Thymus (tissue), 11 donors: ENCODE measurements around the gene KCNMA1. TPM values are rescaled to one million over a fixed set of nuclear protein-coding genes. Genes with fewer than 3 reads are reported as not detected.

Experiments
- DNase-seq, 9 donors: peaks; one replicate each; pipeline ENCODE4 v3.0.0-alpha.2; 2013; ENCODE audit warnings: low spot score in 9 of 9, low read depth in 6 of 9, missing footprints in 1 of 9
- H3K27ac ChIP-seq, 2 donors: one replicate each; pipeline ENCODE4 v1.5.1; 2013; ENCODE audit warnings: control low read depth in 1 of 2, low read depth in 1 of 2, low read length in 1 of 2, mild to moderate bottlenecking in 1 of 2, moderate library complexity in 1 of 2
- H3K27me3 ChIP-seq, 2 donors: one replicate each; pipeline ENCODE4 v1.5.1; 2013; ENCODE audit warnings: low read length in 1 of 2; ENCODE audit not compliant: control insufficient read depth in 2 of 2, insufficient read depth in 1 of 2
- H3K36me3 ChIP-seq, 2 donors: one replicate each; pipeline ENCODE4 v1.5.1; 2013; ENCODE audit warnings: low read length in 1 of 2, mild to moderate bottlenecking in 1 of 2, moderate library complexity in 1 of 2; ENCODE audit not compliant: control insufficient read depth in 2 of 2, insufficient read depth in 2 of 2
- H3K4me1 ChIP-seq, 2 donors: one replicate each; pipeline ENCODE4 v1.5.1; 2013; ENCODE audit warnings: low read length in 2 of 2; ENCODE audit not compliant: control insufficient read depth in 2 of 2, insufficient read depth in 2 of 2
- H3K4me3 ChIP-seq, 2 donors: one replicate each; pipeline ENCODE4 v1.5.1; 2013; ENCODE audit warnings: low read length in 2 of 2, control low read depth in 1 of 2, mild to moderate bottlenecking in 1 of 2
- H3K9me3 ChIP-seq, 2 donors: one replicate each; pipeline ENCODE4 v1.5.1; 2013; ENCODE audit warnings: low read length in 1 of 2, mild to moderate bottlenecking in 1 of 2; ENCODE audit not compliant: control insufficient read depth in 2 of 2, insufficient read depth in 1 of 2
- WGBS: extraction: QIAGEN DNeasy Blood & Tissue Kit; methylation state at CpG from one replicate; pipeline ENCODE4 v1.1.7; 2013; 5-methylcytosine and 5-hydroxymethylcytosine counted together
- polyA plus RNA-seq: library from polyadenylated mRNA; stranded (reverse); fragments of 200-250 nt; gene quantifications from one replicate; pipeline ENCODE4 v1.2.3, GENCODE V29; 2013
- total RNA-seq: library from RNA; stranded (reverse); fragments of 120-200 nt; gene quantifications from one replicate; pipeline ENCODE4 v1.2.4, GENCODE V29; 2013
- donor health status: healthy.

The KCNMA1 gene
- total and polyA plus RNA-seq, 2 donors: 1.9 to 12.9 TPM

DNA sequence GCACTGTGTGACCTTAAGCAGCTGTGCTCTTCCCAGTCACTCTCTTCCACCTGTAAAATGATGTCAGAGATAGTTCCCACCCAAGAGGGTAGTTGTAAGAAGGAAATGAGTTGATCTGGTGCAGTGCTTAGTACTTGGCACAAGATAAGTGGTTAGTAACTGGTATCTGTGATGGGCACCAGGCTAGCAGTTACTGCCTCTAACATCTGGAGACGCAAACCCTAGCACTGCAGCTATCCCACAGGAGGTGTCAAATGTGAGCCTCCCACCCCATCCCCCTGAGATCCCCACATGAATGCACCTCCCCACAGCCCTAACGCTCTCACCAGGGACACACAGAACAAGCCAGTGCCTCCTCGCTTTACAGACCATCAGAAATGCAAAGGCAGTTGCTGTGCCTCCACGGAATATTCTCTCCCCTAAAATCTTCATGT is 72.0 kb downstream of the KCNMA1 start:
- no peaks in the 10 kb centered on the region for H3K9me3 ChIP-seq

DNA sequence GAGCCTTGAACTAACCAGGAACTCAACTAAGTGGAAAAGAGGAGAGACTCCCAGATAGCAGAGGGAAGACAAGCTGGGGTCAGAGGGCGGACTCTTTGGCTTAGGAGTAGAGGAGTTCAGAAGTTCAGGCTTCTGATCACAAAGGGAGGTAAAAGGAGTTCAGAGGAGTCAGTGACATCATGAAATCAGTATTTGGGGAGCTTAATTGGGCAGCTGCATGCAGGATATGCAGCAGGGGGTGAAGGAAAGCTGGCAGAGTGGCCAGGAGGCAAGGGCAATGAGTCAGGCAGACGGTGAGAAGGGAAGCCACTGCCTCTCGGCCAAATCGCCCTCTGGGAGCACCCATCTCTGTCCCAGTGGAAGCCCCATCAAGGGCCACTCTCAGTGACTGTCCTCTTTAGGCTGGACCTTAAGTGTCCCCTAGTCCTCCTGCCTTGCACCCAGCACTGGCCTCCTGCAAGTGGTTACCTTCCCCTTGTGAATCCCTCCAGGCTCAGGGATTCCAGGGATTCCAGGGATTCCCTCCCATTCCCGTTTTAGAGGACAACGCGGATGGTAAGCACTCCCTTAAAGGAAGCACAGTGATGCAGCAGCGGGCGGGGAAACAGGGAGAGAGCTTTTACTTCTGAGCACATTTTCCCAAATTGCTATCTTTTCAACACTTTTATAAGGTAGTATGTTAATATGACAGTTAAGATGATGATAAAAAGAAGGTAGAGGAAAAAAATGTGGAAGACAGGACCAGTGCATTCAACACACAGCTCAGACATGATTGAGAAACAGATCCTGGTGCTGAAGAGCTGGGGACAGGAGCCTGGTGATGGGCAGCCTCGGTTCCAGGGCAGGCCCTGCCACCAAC is 72.6 kb downstream of the KCNMA1 start:
- no peak for DNase-seq
- H3K4me1 ChIP-seq: no peaks in the 10 kb centered on the region
- no peaks in the 10 kb centered on the region for H3K9me3 ChIP-seq
- no peak overlapping the region for H3K27ac ChIP-seq
- 77% methylated on average over 10 of the region's 10 CpGs for WGBS
- H3K4me3 ChIP-seq: no peak overlapping the region
- no peaks in the 10 kb centered on the region for H3K36me3 ChIP-seq
- H3K27me3 ChIP-seq: peaks cover 0 to 5% of the 10 kb centered on the region in 2 donors

More for the DNA sequence above, 72.0 kb downstream of the KCNMA1 start:
- no peaks in the 10 kb centered on the region for H3K36me3 ChIP-seq
- H3K4me3 ChIP-seq: no peak overlapping the region
- WGBS: 81% methylated on average over 4 of the region's 4 CpGs
- no peaks in the 10 kb centered on the region for H3K4me1 ChIP-seq
- H3K27me3 ChIP-seq: peaks cover 0 to 5% of the 10 kb centered on the region in 2 donors
- DNase-seq: no peak
- H3K27ac ChIP-seq: no peak overlapping the region

DNA sequence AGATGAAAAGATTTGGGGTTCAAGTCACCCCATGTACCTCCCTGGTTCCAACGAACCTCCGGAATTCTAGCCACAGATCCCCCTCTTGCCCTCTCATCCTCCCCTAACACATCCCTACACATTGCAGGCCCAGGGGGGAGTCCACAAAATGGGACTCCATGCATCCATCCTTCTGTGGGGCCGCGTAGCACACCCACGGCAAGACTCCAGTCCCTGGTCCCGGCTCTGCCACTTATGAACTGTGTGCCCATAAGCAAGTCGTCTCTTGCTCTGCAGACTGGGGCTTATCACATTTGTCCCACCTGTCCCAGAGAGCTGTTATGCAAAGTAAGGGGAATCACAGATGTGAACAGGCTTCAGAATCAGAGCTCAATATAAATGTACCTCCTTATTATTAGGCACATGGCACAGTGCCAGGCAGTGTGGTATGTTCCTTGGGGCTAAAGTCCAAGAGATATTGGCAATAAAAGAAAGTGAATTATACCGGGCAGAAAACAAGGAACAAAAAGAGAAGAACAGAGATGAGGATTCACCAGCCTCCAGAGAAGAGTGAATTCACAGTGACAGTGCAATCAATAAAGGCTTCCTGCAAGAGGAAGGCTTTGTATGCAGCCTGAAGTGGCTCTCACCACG is 73.9 kb downstream of the KCNMA1 start:
- Histone ChIP-seq H3K4me1 (no peaks in the 10 kb centered on the region), H3K27ac (no peak overlapping the region), H3K27me3 (peaks cover 0 to 5% of the 10 kb centered on the region in 2 donors), H3K4me3 (no peak overlapping the region), H3K36me3 (no peaks in the 10 kb centered on the region), H3K9me3 (no peaks in the 10 kb centered on the region)
- WGBS: 95% methylated on average over 9 of the region's 9 CpGs
- DNase-seq: no peak

DNA sequence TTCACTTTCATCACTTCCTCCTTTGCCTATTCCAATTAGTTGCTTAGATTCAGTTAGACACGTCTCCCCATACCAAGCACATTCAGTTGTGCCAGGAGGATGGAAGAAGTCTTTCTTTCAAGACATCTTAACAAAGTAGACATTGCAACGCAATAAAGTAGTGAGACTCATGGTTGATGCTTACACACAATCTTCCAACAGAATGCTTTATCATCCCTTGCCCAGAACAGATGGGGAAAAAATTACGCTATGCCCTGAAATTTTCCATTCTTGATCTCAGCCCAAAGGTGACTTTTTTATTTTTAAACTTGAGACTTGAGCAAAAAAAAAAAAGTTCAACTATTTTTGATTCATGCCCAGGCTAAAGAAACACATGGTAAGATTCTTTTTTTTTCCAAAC is 74.9 kb downstream of the KCNMA1 start:
- Histone ChIP-seq H3K27ac (no peak overlapping the region), H3K9me3 (no peaks in the 10 kb centered on the region), H3K27me3 (peaks cover 0 to 5% of the 10 kb centered on the region in 2 donors), H3K4me3 (no peak overlapping the region), H3K36me3 (no peaks in the 10 kb centered on the region), H3K4me1 (no peaks in the 10 kb centered on the region)
- 27% methylated on average over 3 of the region's 3 CpGs for WGBS
- no peak for DNase-seq

DNA sequence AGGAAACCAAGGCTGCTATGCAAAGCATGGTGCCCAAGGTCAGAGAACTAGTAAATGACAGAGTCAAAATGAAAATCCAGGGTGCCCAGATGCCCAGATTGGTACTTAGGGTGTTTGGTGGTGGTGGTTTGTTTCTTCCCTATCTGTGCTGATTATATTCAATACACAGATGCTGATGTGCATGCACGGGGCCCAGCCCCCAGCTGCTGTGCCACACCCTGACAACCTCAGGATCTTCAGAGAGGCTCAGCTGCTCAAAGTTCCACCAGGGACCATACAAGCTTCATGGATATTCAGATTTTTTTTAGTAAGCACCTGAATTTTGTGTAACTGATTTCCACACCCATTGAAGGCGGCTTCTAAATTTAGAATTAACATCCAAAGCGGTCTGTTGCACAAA is 75.6 kb downstream of the KCNMA1 start:
- no peak overlapping the region for H3K27ac ChIP-seq
- no peaks in the 10 kb centered on the region for H3K9me3 ChIP-seq
- 98% methylated on average over 3 of the region's 3 CpGs for WGBS
- H3K4me1 ChIP-seq: no peaks in the 10 kb centered on the region
- peaks cover 0 to 5% of the 10 kb centered on the region in 2 donors for H3K27me3 ChIP-seq
- no peak overlapping the region for H3K4me3 ChIP-seq
- no peaks in the 10 kb centered on the region for H3K36me3 ChIP-seq
- no peak for DNase-seq

DNA sequence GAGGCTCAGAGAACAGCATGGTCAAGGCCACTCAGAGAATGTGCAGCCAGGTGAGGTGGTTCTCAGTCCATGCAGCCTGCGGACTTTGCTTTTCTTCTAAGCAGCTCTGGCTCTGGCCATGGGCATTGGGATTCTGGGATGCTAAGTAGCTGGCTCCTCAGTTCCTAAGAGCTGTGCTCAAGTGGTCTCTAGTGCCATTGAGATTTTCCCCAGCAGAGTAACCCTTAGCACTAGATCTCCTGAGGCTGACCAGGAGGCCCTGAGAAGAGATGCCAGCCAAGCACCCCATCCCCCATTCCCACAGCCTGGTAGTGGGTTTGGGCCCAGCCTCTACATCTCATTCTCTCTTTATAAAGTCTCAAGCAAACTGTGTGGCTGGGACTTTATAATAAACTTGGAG is 77.1 kb downstream of the KCNMA1 start:
- no peaks in the 10 kb centered on the region for H3K9me3 ChIP-seq
- H3K4me3 ChIP-seq: no peak overlapping the region
- 98% methylated on average over 1 of the region's 1 CpG for WGBS
- no peaks in the 10 kb centered on the region for H3K36me3 ChIP-seq
- DNase-seq: no peak
- H3K27ac ChIP-seq: no peak overlapping the region
- H3K4me1 ChIP-seq: no peaks in the 10 kb centered on the region
- peaks cover 0 to 2% of the 10 kb centered on the region in 2 donors for H3K27me3 ChIP-seq

DNA sequence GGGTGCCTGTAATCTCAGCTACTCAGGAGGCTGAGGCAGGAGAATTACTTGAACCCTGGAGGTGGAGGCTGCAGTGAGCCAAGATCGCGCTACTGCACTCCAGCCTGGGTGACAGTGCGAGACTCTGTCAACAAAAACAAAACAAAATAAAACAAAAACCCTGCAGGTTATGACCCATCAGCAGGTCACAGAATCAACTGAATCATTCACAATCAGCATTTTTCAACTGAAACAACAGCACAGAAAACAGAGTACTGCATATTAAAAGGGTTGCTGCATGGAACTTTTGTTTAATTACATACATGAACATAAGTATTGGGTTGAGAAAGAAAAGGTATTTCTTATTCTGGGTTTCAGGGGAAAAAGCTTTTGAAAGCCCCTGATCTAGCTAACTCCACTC is 77.6 kb downstream of the KCNMA1 start:
- Histone ChIP-seq H3K4me1 (no peaks in the 10 kb centered on the region), H3K27ac (no peak overlapping the region), H3K36me3 (no peaks in the 10 kb centered on the region), H3K9me3 (no peaks in the 10 kb centered on the region), H3K27me3 (peaks cover 0 to 2% of the 10 kb centered on the region in 2 donors), H3K4me3 (no peak overlapping the region)
- DNase-seq: no peak
- 98% methylated on average over 3 of the region's 3 CpGs for WGBS

DNA sequence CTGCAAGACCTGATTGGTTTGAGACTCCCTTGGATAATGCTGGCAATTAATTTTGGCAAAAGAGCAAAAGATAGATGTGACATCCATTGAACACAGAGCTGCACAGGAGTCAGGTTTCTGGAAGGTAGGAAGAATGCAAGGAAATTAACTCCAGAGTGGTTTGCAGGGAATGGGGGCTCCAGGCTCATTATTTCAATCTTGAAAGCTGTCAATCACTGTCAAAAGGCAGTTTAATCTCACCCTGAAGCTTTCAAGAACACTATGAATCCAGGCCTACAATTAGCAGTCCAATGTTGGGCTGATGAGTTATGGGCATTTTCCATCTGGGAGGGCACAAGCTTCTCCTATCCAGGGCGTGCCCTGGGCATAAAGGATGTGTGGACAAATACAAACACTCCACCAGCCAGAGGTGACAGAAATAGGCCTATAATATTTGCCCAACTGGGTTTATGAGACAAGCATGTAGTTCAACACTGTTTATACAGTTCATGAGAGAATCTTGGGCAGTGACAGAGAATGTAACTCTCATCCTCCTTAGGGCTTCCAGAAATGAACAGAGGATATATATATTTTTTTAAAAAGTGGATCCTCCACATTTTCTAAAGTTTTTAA is 80.5 kb downstream of the KCNMA1 start:
- H3K27me3 ChIP-seq: peaks cover 0 to 2% of the 10 kb centered on the region in 2 donors
- H3K36me3 ChIP-seq: no peaks in the 10 kb centered on the region
- no peak overlapping the region for H3K27ac ChIP-seq
- 91% methylated on average over 1 of the region's 1 CpG for WGBS
- no peak for DNase-seq
- no peaks in the 10 kb centered on the region for H3K9me3 ChIP-seq
- no peak overlapping the region for H3K4me3 ChIP-seq
- no peaks in the 10 kb centered on the region for H3K4me1 ChIP-seq

DNA sequence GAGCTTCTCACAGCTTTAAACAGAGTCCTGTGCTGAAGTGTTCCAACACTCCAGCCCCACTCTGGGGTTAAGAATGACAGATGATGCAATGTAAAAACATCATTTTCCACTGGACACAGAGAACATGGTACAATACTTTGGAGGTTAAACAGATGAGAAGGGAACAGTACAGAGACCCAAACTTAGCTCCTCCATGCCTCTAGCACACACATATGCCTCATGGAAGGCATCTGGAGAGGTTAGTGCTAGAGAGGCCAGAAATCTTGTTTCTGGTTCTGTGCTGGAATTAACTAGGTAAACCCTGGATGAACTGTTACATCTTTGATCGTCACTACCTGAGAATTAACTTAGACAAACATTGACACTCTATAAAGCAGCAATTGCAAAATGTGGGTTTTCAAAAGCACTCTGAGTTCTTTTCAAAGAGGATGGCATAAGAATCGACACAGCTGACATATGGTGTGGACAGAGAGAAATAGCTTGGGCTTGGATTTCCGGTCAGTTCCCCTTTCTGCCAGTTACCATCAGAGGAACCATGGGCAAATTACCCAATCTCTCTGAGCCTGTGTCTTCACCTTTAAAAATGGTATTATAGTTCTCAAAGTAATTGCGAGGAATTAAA is 81.9 kb downstream of the KCNMA1 start:
- H3K27ac ChIP-seq: no peak overlapping the region
- H3K27me3 ChIP-seq: peaks cover 0 to 2% of the 10 kb centered on the region in 2 donors
- no peaks in the 10 kb centered on the region for H3K36me3 ChIP-seq
- H3K4me3 ChIP-seq: no peak overlapping the region
- DNase-seq: no peak
- WGBS: 86% methylated on average over 4 of the region's 4 CpGs
- no peaks in the 10 kb centered on the region for H3K4me1 ChIP-seq
- H3K9me3 ChIP-seq: no peaks in the 10 kb centered on the region
